GM18867 (cell line): ENCODE results near the gene KLHL29.

Experiments
- ATAC-seq: cut with Tn5 transposase; IDR thresholded peaks from one replicate; pipeline ENCODE4 v1.9.1; 2021; ENCODE audit warnings: mild to moderate bottlenecking, moderate library complexity; ENCODE audit not compliant: unreplicated experiment

The KLHL29 gene

DNA sequence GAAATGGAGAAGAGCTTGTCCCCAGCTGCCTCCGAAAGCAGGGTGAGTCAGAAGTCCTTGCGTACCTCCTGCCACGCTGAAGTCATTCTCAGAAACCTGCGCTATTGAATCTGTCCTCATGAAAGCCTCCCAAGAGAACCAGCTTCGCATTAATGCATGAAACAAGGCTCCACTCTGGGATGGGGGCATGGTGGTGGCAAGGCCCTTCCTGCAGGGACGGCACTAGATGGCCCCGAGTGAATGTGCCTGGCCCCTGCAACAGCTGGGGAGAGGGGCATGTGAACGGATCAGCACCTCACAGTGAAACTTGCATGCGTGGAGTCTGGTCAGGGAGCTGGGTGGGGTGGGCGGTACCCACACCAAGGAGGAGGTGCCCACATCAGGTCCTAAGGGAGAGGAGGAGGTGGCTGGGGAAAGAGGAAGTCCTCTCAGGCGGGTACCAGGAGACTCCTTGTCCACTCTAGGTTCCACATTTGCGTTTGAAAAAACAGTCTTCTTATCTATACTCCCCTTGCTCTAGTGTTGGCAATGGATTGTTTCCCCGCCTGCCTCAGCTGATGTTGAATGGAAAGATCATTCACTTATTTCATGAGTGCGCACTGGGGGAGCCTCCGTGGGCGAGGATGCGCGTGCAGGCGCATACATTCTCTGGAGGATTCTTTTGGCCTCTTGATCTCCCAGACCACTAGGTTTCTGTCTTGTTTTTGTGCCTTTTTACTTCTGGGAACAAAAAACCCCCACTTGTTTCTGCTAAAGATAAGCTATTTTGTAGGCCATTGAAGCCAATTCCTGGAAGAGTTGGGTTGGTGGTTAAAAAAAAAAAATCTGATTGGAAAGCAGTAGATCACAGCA lies 104.7 kb downstream of the KLHL29 start:
- ATAC-seq: peak; percentile 38

DNA sequence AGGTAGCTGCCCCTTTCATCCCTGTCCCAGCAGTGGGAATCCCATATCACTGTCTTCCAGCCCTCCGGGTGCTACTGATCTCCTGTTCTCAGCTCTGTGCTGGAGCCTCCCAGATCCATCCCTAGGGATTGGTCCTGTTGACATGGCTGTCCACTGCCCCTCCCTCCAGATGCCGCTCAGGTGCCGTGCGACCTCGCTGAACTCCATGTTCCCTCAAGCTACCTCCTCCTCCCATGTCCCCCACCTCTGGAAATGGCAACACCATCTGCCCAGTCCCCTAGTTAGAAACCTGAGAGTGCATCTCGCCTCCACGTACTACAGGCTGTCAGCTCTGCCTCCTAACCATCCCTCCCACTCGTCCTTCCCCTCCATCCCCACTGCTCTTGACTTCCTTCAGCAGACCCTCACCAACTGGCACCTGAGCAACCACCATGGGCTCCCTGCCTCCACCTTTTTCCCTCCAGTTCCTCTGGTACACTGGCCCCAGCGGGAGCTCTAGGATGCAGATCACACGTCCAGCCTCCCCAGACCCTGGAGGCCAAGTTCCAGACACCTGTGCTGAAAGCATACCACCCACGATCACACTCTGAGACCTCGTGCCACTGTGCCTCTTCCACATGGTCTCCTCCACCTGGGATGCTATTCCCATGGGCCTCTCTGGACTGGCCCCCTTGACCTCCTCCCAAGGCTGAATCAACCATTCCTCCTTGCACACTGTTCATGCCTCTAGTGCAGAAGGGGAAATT lies 106.8 kb downstream of the KLHL29 start:
- no peak for ATAC-seq

DNA sequence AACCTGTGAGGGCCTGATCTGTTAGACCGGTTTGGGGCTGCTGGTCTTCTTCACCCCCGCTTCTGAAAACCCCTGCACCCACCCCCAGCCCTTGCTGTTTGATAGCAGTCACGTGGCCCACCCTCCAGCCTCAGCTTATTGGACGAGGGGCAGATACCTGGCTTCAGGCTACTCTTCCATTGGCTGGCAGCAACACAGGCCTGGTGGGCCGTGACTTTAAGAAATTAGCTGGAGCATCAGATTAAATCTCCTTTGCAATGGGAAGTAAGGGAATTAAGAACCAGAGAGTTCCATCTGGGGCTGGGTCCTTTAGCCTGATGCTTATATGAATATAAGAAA lies 107.3 kb downstream of the KLHL29 start:
- ATAC-seq: no peak

DNA sequence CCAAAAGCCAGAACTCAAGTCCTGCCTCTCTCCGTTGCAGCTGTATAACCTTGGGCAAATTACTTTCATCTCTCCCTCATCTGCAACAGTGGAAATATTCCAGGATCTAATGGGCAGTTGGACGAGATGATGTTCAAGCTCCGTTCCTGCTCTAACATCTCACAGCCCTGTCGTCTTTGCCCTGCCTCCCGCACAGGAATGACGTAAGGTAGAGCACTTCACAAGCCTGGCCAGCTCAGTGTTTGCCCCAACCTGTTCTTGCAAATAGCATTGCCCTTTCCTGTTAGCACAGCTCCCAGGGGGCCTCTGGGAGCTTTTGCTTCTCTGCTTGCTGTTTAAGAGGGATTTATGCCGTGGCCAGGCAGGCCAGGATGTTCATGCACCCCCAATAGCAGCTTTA lies 107.9 kb downstream of the KLHL29 start:
- no peak for ATAC-seq

DNA sequence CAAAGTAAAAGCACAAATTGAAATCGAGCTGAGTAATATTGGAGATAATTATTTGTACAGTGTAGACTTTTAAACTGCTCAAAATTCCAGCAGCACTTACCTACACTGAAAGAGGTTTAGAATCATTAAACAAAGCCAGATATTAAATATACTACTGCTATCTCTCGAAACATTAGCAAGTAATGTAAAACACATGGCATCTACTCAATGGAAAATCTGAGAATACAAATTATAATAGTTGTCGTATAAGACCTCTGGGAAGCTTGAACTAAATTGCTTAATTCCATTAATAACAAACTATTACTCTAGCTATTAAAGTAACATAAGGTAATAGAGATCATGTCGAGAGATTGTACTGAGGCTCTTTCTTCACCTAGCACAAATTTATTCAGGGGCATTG lies 108.9 kb downstream of the KLHL29 start:
- no peak for ATAC-seq

DNA sequence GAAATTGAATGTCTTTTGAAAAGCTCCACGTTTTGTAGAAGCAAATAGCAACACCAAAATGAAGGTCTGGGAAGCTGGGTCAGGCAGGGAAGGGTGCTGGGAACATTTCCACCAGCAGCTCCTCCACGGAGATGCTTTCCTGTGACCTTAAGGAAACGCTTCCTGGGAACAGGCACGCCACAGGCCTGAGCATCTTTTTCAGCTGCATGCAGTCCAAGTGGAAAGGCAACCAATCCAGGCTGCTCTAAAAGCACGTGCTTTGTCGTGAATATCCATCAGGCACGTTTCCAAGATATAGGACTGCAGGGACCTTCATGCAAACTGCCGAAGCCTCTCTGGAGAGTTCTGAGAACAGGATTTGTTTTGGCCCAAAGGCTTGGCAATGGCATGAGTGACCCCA lies 109.3 kb downstream of the KLHL29 start:
- ATAC-seq: no peak

DNA sequence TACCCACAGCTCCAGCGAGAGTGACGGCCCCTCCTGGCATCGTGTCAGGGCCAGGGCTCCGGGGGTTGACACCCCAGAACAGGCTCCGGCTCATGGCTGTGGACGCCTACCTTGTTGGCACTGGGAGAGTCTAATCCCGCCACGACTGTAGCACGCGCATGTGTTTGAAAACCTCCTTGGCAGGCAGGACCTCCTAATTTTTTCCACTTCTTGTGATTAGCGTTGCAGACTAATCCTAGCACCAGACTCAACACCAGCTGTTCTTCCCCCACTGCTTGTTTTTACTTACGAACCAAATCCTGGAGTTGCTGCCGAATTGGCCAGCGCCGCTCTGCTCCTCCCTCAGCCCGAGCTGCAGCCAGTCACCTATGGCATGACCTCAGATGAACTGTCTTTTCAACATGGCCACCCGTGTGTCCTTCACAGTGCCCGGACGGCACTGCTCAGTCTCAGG lies 110.7 kb downstream of the KLHL29 start:
- ATAC-seq: no peak

DNA sequence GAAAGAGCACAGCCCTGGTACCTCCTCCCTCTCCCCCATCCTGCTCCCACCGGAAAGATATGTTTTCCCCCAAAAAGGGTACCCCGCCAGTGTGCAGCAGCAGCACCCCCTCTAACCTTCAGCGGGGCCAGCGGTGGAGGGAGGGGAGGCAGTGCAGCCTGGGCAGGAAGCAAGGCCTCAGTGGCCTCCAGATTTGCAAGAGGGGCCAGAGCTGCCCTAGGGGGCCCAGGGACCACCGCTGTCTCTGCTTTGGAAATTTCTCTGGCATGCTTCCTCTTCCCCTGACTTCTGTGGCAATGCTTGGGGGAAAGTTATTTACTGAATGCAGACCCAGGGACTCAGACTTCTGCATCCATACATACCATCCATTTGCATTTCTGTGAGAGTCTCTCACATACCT lies 111.5 kb downstream of the KLHL29 start:
- ATAC-seq: no peak

DNA sequence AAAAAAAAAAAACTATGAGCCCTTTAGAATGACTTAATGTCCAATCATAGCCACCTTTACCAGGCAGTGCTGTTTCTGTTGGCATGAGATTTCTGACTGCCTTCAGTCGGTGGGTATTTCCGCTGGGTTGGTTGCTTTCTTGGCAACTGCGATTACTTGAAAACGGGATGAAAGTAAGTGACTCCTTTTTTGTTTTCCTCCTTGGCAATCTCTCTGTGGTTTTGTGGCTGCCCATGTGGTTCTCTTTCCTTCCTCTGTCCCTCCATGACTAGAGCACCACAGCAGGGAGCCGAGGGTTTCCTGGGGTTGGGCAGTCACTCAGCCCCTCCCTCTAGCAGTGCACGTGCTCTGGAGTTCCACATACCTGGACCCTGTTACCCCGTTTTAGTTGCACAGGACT lies 112.1 kb downstream of the KLHL29 start:
- no peak for ATAC-seq

DNA sequence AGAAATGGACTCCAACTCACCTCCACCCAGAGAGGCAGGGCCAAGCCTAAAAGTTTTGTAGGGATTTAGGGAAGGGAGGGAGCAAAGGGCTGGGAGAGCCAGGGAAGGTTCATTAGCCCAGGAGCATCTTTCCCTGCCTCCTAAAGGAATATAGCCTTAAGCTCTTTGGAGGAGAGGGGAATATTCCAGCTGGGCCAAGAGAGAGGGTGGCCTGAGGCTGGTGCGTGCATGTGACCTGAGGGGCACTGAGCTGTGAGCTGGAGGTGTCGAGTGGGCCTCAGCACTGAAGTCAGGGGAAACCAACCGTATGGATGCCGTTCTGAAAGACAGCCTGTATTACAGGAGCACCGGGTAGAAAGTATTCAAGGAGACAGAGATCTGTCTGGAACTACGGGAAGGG lies 112.6 kb downstream of the KLHL29 start:
- no peak for ATAC-seq

DNA sequence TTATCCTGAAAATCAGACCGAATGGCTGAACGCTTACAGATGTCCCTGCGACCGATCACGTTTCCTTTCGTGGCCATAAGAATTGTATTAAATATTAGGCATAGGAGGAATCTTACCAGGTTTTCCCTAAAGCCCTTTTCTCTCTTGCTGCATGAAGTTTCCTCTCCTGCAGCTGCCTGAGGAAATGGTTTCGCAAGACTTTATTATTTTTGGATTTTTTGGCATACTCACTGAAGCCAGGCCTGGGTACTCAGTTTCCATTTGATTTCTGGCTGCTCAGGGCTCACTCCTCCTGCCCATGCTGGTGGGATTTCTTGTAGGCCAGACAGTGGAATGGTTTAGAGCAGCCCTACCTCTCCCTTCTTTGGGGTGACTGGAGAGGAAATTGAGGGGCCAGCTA lies 114.0 kb downstream of the KLHL29 start:
- ATAC-seq: no peak

DNA sequence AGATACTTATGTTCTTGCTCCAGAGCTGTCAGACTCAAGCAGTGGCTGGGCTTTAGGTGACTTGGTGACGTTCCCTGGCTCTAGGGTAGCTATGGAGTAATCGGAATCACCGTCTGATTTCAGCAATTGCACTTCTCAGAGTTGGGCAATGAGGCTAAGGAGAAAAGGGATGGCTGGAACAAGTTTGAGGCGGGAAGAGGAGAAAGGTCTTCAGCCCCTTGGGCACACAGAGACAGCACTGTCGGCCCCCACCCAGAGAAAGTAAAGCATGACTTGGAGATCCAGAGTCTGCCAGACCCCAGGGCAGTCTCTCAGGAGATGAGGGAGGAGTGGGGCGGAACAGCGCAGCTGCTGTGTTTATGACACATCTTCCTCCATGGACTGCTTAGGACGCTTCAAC lies 114.5 kb downstream of the KLHL29 start:
- no peak for ATAC-seq

DNA sequence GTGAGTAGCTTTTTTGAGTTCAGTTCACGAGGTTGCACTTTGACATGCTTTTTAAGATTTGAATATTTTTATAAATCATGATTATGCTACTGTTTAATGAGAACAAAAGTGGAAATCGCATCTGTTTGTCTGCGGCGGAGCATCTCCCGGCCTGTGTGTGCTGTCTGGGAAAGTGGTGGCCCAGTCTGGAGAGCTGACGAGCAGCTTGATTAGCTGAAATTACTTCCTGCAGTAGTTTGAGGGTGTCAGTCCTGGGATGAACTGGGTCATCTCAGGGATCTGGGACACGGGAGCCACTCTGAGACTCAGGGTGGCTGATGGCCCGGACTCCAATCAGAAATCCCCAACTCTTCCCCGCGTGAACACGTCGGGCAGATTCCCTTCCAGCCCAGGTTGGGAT lies 115.9 kb downstream of the KLHL29 start:
- ATAC-seq: no peak

DNA sequence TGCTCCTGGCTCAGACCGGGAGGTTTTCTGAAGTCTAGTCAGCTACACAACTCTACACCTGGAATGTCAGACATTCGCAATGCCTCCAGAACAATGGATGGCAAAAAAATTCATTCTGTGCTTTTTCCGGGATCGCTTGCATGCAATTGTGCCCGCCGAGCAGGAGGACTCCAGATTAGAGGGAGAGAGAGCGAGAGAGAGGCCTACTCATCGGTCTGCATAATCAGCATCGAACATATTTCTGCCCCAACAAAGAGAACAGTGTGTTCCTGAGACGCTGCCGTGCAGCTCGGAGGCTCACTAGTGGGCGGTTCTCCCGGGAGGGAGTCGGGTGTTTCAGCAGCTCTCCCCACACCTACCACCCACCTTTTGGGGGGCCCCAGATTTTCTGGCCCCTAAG lies 117.1 kb downstream of the KLHL29 start:
- no peak for ATAC-seq

DNA sequence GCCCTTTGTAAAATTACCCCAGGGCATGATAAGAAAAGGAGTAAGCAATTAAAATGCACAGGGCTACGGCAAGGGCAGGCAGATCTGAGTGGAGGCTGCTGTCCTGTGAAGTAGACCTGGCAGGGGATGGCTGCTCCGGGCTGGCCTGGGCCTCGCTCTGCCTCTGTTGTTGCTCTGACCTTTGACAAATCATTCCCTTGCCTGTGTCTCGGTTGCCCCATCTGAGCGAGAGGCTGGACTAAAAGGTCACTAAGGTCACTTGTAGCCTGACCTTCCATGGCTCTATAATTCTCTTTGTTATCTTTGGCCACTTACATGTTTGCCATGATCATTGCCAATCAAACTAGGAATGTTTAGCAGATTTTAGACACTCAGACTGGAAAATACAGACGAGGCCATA lies 118.1 kb downstream of the KLHL29 start:
- no peak for ATAC-seq

DNA sequence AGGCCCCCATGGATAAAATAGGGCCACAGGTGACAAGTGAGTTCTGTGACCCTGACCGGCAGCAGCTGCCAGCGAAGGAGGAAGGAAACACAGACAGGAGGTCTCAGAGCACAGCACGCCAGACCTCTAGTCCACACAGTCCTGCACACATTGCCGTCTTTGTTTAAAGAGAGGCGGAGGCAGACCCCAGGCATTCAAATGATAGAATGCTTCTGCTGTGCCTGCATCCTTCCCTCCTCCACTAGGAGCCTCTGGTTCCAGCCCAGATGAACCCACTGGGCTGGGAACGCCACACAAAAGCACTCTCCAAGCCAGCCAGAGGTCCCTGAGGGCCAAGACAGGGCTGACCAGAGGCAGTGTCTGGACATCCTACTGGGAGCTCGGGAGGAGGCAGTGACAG lies 118.7 kb downstream of the KLHL29 start:
- no peak for ATAC-seq

DNA sequence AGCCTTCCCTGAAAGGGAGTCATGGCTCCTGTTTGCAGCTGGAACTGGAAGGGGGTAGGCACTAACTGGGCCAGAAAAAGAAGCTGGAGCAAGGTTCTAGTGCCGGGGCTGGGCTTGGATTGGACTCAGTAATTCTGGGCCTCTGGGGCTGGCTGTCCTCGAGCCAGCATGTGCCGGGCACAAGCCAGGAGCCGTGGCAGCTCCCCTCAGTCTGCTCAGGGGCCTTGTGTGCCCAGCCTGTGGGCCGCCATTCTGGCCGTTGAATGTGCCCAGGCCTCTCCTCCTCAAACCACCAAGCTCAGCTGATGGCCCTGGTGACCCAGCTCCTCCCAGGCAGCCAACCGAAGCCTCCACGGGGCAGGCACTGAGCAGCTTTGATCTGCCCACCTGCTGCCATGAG lies 119.6 kb downstream of the KLHL29 start:
- no peak for ATAC-seq

DNA sequence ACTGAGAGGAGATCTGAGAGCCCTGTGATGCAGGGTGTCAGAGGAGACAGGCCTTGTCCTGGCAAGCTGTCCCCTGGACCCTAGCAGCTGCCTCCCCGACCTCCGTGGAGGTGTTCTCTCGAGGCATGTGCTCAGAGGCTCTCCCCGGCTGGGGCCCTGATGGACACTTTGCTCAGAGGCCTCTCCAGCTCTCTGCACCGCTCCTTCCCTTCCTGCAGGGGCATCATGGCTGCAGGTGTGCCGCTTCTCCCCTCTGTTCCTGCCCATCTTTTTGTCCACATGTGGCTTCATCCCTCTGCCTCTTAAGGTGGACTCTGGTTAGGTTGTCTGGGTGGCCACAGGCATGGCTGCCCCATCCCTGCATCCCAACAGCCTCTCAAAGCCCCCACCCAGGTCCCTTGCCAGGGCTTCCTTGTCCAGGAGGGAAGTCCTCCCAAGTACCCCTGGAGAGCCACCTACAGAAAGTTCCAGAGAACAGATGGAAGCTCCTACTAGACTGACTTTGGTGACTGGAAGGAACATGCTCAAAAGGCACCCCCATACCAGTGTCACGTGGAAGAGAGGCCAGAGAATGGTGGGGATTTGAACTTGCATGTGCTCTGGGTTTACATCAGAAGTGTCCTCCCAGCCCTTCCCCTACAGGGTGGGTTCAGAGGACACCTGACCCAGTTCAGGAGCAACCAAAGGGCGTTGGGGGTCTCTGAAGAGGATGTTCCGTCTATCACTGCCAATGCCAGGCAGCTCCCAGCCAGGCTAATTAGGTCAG lies 120.4 kb downstream of the KLHL29 start:
- ATAC-seq: no peak

DNA sequence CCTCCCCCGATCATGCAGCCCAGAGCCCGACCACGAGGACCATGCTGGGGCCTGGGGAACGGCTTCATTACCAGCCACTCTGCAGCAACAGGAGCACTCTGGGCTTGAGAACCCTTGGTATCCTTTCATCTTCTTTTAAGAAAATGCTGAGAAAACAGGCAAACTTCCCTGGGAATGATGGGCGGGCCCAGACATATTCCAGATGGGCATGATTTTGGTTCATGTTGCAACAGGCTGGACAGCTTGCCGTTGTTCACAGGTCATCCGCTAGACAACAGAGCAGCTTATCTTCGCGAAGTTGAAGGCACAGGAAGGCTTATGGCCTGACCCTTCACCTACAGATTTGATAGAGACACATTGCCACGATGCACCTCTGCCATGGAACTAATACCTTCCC lies 121.0 kb downstream of the KLHL29 start:
- ATAC-seq: no peak

DNA sequence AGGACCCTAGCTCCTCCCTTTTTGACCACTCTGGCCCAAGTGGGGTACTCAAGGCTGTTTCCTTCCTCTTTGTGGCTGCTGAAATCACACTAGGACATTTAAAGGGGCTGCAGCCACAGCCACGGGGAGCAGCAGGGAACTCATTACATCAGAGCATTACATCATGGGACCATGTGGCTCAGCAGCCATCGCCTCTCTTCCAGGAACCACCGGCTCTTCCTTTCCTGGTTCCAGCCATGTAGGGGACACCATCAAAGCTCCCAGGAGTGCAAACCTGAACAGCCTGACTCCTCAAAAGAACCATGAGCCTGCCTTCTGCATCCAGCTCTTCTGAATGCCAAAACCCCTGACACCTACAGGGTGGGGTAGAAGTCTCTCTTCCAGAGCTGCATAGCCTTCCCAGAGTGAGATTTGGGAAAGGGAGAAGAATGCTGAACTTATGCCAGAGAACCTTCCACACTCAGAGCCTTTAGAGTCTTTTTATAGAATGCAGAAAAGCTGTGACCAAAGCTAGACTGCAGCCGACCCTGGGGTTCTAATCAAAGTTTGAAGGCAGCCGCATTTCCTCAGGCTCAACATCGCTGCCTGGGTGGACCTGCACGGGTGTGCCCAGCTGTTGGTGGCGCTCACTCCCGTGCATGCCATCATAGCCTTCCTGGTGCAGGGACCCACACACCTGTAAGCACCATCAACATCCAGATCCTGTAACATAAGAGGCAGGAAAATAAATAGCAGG lies 121.7 kb downstream of the KLHL29 start:
- no peak for ATAC-seq
